Measurements from ENCODE around the gene ZNF497. TPM values are rescaled to one million over a fixed set of nuclear protein-coding genes. Genes with fewer than 3 reads are reported as not detected.
A peak's percentile ranks its signal among the peaks of the same experiment; 100 is the strongest.

The ZNF497 gene
- total and polyA plus RNA-seq, 9 of the 15 experiments (the other 6 are each of a cell fraction or from before 2014, with no cell fraction given): 0.06 to 0.98 (median 0.44) TPM; not detected in 1

- TF ChIP-seq, protein P1, sequence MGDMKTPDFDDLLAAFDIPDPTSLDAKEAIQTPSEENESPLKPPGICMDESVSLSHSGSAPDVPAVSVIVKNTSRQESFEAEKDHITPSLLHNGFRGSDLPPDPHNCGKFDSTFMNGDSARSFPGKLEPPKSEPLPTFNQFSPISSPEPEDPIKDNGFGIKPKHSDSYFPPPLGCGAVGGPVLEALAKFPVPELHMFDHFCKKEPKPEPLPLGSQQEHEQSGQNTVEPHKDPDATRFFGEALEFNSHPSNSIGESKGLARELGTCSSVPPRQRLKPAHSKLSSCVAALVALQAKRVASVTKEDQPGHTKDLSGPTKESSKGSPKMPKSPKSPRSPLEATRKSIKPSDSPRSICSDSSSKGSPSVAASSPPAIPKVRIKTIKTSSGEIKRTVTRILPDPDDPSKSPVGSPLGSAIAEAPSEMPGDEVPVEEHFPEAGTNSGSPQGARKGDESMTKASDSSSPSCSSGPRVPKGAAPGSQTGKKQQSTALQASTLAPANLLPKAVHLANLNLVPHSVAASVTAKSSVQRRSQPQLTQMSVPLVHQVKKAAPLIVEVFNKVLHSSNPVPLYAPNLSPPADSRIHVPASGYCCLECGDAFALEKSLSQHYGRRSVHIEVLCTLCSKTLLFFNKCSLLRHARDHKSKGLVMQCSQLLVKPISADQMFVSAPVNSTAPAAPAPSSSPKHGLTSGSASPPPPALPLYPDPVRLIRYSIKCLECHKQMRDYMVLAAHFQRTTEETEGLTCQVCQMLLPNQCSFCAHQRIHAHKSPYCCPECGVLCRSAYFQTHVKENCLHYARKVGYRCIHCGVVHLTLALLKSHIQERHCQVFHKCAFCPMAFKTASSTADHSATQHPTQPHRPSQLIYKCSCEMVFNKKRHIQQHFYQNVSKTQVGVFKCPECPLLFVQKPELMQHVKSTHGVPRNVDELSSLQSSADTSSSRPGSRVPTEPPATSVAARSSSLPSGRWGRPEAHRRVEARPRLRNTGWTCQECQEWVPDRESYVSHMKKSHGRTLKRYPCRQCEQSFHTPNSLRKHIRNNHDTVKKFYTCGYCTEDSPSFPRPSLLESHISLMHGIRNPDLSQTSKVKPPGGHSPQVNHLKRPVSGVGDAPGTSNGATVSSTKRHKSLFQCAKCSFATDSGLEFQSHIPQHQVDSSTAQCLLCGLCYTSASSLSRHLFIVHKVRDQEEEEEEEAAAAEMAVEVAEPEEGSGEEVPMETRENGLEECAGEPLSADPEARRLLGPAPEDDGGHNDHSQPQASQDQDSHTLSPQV (IDR thresholded peaks at IDR 0.05): no peak; the same call in 1 of the 2 replicates
- TF ChIP-seq SP1 (CRISPR knock-in tag; IDR thresholded peaks at IDR 0.05): peak; percentile 78
- TF ChIP-seq TBP (optimal IDR thresholded peaks at IDR 0.05; ENCODE audit: low read depth, low read length): peak; percentile 63
- TF ChIP-seq POU5F1 (IDR thresholded peaks at IDR 0.05; ENCODE audit: borderline replicate concordance, low read depth, low read length, partially characterized antibody): peak; percentile 27
- peak; percentile 71 for TF ChIP-seq KDM5B (IDR thresholded peaks at IDR 0.05; ENCODE audit: insufficient replicate concordance, low read depth, low read length)
- TF ChIP-seq MAFG (tag; conservative IDR thresholded peaks at IDR 0.05): no peak
- no peak for TF ChIP-seq KAT7 (CRISPR knock-in tag; IDR thresholded peaks at IDR 0.05; ENCODE audit: borderline replicate concordance)
- TF ChIP-seq ZNF764 (CRISPR knock-in tag; IDR thresholded peaks at IDR 0.05; ENCODE audit: low read depth): no peak
- TF ChIP-seq MTA2 (IDR thresholded peaks at IDR 0.05; ENCODE audit: low read depth): no peak
- peak; percentile 48; the same call in 1 of the 2 replicates for TF ChIP-seq ZBTB43 (CRISPR knock-in tag; IDR thresholded peaks at IDR 0.05)
- TF ChIP-seq UBTF (IDR thresholded peaks at IDR 0.05; ENCODE audit: borderline replicate concordance in 1 of 2, low read depth in 2 of 2, low read length in 2 of 2): peak; percentile 11 to 27; a peak in 2 of 4 replicates
- no peak for TF ChIP-seq MAFF (IDR thresholded peaks at IDR 0.05; ENCODE audit: low read length)
- TF ChIP-seq PURB (CRISPR knock-in tag; IDR thresholded peaks at IDR 0.05; ENCODE audit: low read depth): no peak
- TF ChIP-seq SIN3B (IDR thresholded peaks at IDR 0.05; ENCODE audit: low read depth): peak; percentile 87
- no peak for TF ChIP-seq ILK (tag; IDR thresholded peaks at IDR 0.05; ENCODE audit: borderline replicate concordance, low read depth)
- TF ChIP-seq ZC3H8 (IDR thresholded peaks at IDR 0.05): no peak
- TF ChIP-seq ZNF324 (CRISPR knock-in tag; IDR thresholded peaks at IDR 0.05): no peak
- no peak for TF ChIP-seq ZNF780A (CRISPR knock-in tag; IDR thresholded peaks at IDR 0.05)
- TF ChIP-seq, protein P2, sequence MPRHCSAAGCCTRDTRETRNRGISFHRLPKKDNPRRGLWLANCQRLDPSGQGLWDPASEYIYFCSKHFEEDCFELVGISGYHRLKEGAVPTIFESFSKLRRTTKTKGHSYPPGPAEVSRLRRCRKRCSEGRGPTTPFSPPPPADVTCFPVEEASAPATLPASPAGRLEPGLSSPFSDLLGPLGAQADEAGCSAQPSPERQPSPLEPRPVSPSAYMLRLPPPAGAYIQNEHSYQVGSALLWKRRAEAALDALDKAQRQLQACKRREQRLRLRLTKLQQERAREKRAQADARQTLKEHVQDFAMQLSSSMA (CRISPR knock-in tag; IDR thresholded peaks at IDR 0.05): no peak
- no peak for TF ChIP-seq ARHGAP35 (IDR thresholded peaks at IDR 0.05; ENCODE audit: partially characterized antibody)
Observed at GRCh38 chr19:58362272-58362994, at the start of gene ZNF497 (continued).

Data from K562 (cell line).